GM18868 (cell line): ENCODE results near the gene ANTXR1.
"Not testable (repeated sequence)": the region's sequence is repeated elsewhere in the genome, so short reads cannot be mapped to it uniquely, and the experiment has no call there.

ENCODE experiments used
- ATAC-seq: cut with Tn5 transposase; IDR thresholded peaks from one replicate; pipeline ENCODE4 v1.9.1; 2021; ENCODE audit warnings: mild to moderate bottlenecking, moderate library complexity; ENCODE audit not compliant: unreplicated experiment

ANTXR1 gene

GRCh38 chr2:69223759-69224511 is 211.0 kb downstream of the ANTXR1 start:
- no peak for ATAC-seq

GRCh38 chr2:69224512-69224837 is 211.5 kb downstream of the ANTXR1 start:
- ATAC-seq: no peak

GRCh38 chr2:69225933-69226332 is 213.0 kb downstream of the ANTXR1 start:
- no peak for ATAC-seq

GRCh38 chr2:69226903-69227302 is 213.9 kb downstream of the ANTXR1 start:
- no peak for ATAC-seq

- no peak for ATAC-seq
These were observed 214.7 kb downstream of the ANTXR1 start for GRCh38 chr2:69227716-69228115.

- ATAC-seq: not testable (repeated sequence)
These were observed 218.0 kb downstream of the ANTXR1 start for GRCh38 chr2:69230946-69231345.

GRCh38 chr2:69231612-69232277 is 218.8 kb downstream of the ANTXR1 start:
- no peak for ATAC-seq

- not testable (repeated sequence) for ATAC-seq
These were observed 222.9 kb downstream of the ANTXR1 start for GRCh38 chr2:69235835-69236234.

- no peak for ATAC-seq
These were observed 224.2 kb downstream of the ANTXR1 start for GRCh38 chr2:69237070-69237670.

GRCh38 chr2:69238449-69239031 is 225.6 kb downstream of the ANTXR1 start:
- ATAC-seq: no peak

GRCh38 chr2:69241093-69241492 is 228.1 kb downstream of the ANTXR1 start:
- ATAC-seq: no peak

GRCh38 chr2:69241664-69242514 is 228.9 kb downstream of the ANTXR1 start:
- no peak for ATAC-seq

GRCh38 chr2:69242651-69243051 is 229.7 kb downstream of the ANTXR1 start:
- no peak for ATAC-seq

GRCh38 chr2:69243652-69244051 is 230.7 kb downstream of the ANTXR1 start:
- no peak for ATAC-seq

GRCh38 chr2:69244882-69245281 is 231.9 kb downstream of the ANTXR1 start:
- ATAC-seq: no peak

GRCh38 chr2:69247583-69247982 is 234.6 kb downstream of the ANTXR1 start:
- ATAC-seq: no peak

- no peak for ATAC-seq
These were observed 235.3 kb downstream of the ANTXR1 start for GRCh38 chr2:69248232-69248631.

GRCh38 chr2:69250981-69251380 is 238.0 kb downstream of the ANTXR1 start:
- no peak for ATAC-seq

- no peak for ATAC-seq
These were observed 239.0 kb downstream of the ANTXR1 start for GRCh38 chr2:69251943-69252342.

- ATAC-seq: no peak
These were observed 240.1 kb downstream of the ANTXR1 start for GRCh38 chr2:69253112-69253511.
